ENCODE results near the gene TMEM72. TPM values are rescaled to one million over a fixed set of nuclear protein-coding genes. Genes with fewer than 3 reads are reported as not detected.

TMEM72 gene
- total RNA-seq, 1 experiment from 2014 or later, result not detected

DNA sequence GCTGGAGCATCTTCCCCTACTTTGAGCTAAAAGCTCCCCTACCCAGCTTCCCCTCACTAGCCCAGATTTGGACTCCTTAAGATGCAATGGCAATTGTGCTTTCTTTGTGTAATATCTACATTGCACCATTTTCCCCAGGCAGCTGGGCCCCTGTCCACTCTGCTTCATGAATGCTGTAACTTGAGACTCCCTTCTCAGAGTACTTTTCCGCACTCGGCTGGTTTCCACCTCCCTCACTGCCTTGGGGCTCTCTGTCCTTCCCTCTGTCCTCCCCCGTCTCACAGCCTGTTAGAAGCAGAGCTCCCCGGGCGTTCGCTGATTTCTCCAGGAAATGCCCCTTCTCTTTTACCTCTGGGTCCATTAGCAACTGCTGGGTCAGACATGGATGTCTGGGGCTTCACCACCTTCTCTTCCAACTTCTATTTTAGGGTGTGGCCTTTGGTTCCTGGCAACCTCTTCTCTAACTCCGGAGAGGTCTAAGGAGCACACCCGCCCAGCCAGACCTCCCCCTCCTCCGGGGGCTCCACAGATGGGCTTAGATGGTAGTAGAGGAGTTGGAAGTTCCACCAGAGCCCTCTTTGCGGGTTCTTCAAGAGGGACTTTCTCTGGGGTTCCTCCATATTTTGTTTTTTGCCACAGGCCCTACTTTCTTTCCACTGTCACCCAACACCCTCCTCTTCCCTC lies 2.9 kb upstream of the TMEM72 start:
- Histone ChIP-seq H3K9me3 (no peaks in the 10 kb centered on the region), H3K4me3 (no peak overlapping the region), H3K36me3 (no peaks in the 10 kb centered on the region), H3K27me3 (peaks cover 5% of the 10 kb centered on the region; the same call in 1 of the 2 replicates)
- no peak for DNase-seq

DNA sequence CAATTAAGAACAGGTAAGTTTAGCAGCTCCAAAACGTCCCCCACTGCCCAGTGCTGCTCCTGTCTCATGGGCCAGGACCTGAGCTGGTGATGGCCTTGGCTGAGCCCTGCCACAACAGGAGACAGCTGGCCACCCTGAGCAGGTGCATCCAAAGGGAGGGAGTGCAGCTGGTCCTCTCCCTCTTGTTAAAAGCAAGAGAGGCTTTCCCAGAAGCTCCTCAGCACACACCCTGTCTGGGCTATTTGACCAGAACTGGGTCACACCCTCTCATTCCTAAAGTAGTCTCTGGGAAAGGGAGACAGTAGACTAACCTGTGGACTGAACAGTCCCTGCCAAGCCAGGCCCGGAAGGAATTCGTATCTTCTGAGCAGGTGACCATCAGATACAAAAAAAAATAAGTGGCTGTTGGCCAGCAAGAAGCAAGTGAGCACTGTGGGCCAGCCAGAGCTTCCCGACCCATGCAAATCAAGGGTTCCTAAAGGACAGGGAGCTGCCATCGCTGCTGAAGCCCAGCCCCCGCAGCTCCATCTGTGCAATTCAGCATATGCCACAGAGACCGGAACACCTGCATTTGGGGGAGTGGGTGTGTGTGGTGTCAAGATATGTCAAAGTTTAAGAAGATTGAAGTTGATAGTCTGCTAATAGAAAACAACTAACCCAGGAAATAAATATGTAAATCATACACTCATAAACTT lies 2.1 kb upstream of the TMEM72 start:
- no peaks in the 10 kb centered on the region for H3K36me3 ChIP-seq
- no peaks in the 10 kb centered on the region for H3K9me3 ChIP-seq
- no peak overlapping the region for H3K4me3 ChIP-seq
- no peak for DNase-seq
- peaks cover 5% of the 10 kb centered on the region; the same call in 1 of the 2 replicates for H3K27me3 ChIP-seq

DNA sequence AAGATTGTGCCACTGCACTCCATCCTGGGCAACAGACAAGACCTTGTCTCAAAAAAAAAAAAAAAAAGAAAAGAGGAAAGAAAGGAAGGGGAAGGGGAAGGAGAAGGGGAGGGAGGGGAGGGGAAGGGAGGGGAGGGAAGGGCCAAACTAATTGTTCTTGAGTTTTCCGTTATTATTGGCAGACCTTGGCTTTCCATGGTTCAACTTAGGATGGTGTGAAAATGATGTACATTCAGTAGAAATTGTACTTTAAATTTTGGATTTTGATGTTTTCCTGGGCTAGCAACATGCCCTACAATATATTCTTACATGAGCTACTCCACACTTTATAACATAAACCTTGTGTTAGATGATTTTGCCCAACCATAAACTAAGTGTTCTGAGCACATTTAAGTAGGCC lies 1.2 kb upstream of the TMEM72 start:
- Histone ChIP-seq H3K4me3 (no peak overlapping the region), H3K27me3 (0 out of 2 replicates have a peak, but pooled peaks cover 2% of the 10 kb centered on the region), H3K36me3 (no peaks in the 10 kb centered on the region), H3K9me3 (no peaks in the 10 kb centered on the region)
- no peak for DNase-seq

DNA sequence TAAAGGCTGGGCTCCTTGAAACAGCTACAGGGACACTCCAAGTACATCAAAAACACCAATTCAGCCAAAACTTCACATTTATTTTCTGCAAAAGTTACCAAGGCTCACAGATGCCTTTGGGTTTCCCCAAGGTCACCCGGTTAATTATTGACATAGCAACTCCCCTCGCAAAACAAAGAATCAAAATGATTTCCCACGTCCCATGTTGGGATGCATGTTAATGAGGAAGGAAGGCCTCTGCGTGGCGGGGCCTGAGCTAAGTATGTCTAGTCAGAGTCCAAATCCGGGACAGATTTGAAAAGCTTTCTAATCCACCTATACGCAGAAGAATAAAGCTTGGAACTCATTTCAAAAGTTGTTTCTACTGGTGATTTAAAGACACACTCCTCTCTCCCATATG lies 535 bp upstream of the TMEM72 start:
- DNase-seq, result no peak
- Histone ChIP-seq H3K36me3 (no peaks in the 10 kb centered on the region), H3K4me3 (no peak overlapping the region), H3K27me3 (0 out of 2 replicates have a peak, but pooled peaks cover 2% of the 10 kb centered on the region), H3K9me3 (no peaks in the 10 kb centered on the region)

DNA sequence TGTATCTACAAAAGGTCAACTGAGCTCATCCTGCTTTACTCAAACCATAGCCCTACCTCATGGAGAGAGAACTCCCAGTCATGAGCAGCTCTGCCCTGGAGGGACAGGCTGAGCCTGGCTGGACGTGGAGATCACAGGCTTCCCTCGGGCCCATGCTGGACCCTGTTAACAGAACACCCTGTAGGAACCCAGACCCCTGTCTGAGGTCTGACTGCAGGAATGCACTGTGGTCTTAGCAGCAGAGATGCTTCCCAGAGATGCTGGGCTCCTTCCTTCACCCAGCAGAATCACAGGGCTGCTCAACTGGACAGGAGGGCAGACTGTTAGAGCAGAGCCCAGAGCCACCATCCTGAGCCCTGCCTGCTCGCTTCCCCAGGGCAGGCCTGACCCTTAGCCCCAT lies 814 bp downstream of the TMEM72 start:
- Histone ChIP-seq H3K36me3 (no peaks in the 10 kb centered on the region), H3K4me3 (no peak overlapping the region), H3K9me3 (no peaks in the 10 kb centered on the region), H3K27me3 (0 out of 2 replicates have a peak, but pooled peaks cover 2% of the 10 kb centered on the region)
- no peak for DNase-seq

DNA sequence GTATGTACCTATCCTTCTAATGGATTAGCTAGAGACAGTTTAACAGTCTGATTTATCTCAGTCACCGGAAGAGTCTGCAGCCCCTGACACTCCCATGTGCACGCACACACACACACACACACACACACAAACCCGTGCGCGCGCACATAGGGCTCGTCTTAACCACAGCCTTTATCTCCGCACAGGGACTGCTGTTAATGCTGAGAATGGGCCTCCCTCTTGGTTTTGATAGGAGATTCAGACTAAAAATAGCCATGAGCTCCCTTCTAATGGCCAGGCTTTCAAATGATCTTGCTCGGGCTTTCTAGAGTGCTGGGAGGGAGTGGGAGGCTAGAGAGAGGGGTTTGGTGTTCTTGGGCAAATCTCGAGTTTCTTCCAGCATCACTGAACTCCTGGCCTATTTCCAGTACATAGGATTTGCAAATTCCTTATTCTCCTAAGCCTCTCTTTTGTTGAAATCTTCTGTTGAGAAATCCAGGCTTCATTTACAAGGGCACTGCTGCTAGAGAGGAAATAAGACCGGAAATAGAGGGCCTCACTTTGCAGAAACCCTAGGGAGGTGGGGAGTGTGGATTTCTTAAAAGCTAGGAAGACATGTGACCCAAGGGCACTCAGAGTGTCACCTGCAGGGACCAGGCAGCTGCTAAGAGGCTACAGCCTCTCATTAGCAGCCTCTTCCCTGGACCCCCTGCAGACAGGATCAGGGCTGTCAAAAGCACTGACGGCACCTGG lies 2.4 kb downstream of the TMEM72 start:
- Histone ChIP-seq H3K36me3 (no peaks in the 10 kb centered on the region), H3K27me3 (no peaks in the 10 kb centered on the region), H3K9me3 (no peaks in the 10 kb centered on the region), H3K4me3 (no peak overlapping the region)
- DNase-seq, result no peak

DNA sequence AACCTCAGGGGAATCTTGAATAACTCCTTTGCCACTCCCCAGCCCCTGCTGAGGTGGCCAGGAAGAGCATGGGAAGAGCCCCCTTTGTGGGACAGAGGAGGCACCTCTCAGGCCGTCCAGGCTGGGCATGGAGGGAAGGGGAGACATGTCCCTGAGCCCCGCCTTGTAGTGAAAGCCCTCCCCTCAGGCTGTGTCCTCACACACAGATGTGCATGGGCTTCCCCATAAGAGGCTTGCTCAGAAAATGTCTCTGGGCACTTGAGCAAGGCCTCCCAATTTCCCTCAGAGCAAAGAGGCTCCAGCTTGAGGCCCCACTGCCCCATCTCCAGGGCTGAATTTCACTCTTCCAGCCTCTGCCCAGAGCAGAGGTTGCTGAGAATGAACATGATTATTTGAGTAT lies 3.8 kb downstream of the TMEM72 start:
- Histone ChIP-seq H3K36me3 (no peaks in the 10 kb centered on the region), H3K4me3 (no peak overlapping the region), H3K9me3 (no peaks in the 10 kb centered on the region), H3K27me3 (no peaks in the 10 kb centered on the region)
- DNase-seq, result no peak

DNA sequence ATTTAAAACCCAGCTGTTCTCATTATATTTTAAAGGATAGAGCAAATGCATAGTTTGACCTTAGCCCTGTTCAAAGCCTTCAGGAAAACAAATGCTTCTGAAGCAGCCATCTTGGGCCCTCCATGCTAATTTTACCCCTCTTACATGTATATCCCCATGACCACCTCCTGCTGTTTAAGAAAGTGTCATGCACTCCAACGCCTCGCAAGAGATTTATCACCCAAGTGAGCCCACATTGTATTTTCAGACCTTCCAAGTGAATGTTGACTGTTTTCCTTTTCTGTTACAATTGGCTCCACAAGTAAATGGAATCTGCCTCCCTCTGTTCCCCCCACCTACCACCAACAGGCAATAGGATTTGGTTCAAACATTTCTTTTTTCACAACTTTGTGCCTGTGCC lies 5.3 kb downstream of the TMEM72 start:
- Histone ChIP-seq H3K9me3 (no peaks in the 10 kb centered on the region), H3K36me3 (no peaks in the 10 kb centered on the region), H3K27me3 (no peaks in the 10 kb centered on the region), H3K4me3 (no peak overlapping the region)
- DNase-seq, result no peak

DNA sequence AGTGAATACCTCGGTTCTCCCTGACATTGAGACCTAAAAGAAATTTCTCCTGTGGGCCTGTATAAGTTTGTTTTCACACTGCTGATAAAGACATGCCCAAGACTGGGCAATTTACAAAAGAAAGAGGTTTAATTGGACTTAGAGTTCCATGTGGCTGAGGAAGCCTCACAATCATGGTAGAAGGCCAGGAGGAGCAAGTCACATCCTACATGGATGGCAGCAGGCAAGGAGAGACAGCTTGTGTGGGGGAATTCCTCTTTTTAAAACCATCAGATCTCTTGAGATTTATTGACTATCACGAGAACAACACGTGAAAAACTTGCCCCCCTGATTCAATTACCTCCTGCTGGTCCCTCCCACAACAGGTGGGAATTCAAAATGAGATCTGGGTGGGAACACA lies 6.7 kb downstream of the TMEM72 start:
- DNase-seq, result no peak
- no peak overlapping the region for H3K4me3 ChIP-seq
- H3K27me3 ChIP-seq, result no peaks in the 10 kb centered on the region
- no peaks in the 10 kb centered on the region for H3K9me3 ChIP-seq
- no peaks in the 10 kb centered on the region for H3K36me3 ChIP-seq

DNA sequence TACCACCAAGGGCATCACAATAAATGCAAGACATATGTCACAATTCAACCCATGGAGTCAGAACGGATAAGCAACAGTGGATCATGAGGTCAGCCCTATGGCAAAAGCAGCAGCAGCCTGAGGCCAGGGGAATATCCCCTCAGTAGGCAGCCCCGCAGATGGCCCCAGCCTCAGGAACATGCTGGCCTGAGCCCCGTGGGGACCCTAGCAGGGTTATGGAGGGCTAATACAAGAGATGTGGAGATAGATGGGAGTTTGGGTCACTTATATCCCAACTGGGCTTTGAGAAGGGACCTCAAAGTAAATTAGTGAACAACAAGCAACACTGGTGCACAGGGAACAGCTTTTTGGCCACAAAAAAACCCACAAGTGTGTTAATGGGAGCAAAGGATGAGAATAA lies 9.1 kb downstream of the TMEM72 start:
- Histone ChIP-seq H3K36me3 (no peaks in the 10 kb centered on the region), H3K9me3 (no peaks in the 10 kb centered on the region), H3K4me3 (no peak overlapping the region), H3K27me3 (no peaks in the 10 kb centered on the region)
- no peak for DNase-seq

DNA sequence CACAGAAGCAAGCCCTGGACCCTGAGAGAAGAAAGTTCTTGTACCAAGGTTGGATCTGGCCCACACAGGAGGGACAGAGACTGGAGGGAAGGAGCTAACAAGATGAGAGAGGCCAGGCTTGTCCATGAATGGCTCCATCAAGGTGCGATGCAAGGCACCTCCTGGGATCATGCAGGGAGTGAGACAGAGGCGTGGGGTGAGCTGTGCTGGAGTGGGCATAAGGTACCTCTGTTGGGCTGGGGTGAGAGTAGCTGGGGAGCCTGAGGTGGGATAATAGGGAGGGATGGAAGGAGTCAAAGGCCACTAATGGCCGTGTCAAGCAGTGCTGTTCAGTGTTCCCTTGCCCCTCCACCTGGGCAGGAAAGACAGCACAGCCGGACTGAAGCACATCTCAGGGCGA lies 9.9 kb downstream of the TMEM72 start:
- DNase-seq, result no peak

DNA sequence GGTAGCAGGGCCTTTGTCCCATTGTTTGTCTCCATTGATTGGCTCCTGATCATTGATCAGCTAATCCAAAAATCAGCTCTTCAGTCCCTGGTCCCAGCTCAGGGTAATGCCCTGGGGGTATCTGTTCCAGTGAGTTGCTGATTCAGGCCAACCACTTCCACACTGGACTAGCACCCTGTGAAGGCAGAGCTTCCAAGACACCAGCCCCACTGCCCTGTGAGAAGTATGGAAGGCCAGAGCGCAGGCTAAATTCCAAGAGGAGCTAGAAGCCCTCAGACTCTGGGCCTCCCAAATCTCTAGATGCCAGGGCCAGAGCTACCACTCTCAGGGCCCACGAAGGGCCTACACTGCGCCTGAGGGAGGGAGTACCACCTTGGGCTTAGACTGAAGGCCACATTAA lies 10.4 kb downstream of the TMEM72 start:
- Histone ChIP-seq H3K36me3 (no peaks in the 10 kb centered on the region), H3K27me3 (no peaks in the 10 kb centered on the region), H3K9me3 (no peaks in the 10 kb centered on the region), H3K4me3 (no peak overlapping the region)
- DNase-seq, result no peak

More for the DNA sequence above, 9.9 kb downstream of the TMEM72 start:
- Histone ChIP-seq H3K4me3 (no peak overlapping the region), H3K36me3 (no peaks in the 10 kb centered on the region), H3K9me3 (no peaks in the 10 kb centered on the region), H3K27me3 (no peaks in the 10 kb centered on the region)

DNA sequence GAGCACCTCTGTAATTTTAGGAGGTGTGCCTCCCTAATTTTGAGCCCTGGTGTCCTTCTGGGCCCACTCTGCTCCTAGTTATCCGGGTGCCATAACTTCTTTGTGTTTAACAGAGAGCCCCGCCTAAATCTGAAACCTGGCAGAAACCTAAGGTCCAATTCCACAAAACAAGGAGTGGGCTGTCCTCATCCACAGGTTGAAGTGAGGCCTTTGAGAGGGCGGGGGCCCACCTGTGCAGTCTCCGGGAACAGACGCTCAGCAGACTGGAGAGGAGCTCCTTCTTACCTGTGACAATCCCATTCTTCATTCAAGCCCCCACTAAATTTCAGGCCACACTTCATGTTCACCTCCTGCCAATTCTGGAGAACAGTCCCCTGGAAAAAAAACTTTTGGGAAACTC lies 10.9 kb downstream of the TMEM72 start:
- H3K36me3 ChIP-seq, result no peaks in the 10 kb centered on the region
- no peaks in the 10 kb centered on the region for H3K27me3 ChIP-seq
- no peak overlapping the region for H3K4me3 ChIP-seq
- H3K9me3 ChIP-seq, result no peaks in the 10 kb centered on the region
- no peak for DNase-seq

DNA sequence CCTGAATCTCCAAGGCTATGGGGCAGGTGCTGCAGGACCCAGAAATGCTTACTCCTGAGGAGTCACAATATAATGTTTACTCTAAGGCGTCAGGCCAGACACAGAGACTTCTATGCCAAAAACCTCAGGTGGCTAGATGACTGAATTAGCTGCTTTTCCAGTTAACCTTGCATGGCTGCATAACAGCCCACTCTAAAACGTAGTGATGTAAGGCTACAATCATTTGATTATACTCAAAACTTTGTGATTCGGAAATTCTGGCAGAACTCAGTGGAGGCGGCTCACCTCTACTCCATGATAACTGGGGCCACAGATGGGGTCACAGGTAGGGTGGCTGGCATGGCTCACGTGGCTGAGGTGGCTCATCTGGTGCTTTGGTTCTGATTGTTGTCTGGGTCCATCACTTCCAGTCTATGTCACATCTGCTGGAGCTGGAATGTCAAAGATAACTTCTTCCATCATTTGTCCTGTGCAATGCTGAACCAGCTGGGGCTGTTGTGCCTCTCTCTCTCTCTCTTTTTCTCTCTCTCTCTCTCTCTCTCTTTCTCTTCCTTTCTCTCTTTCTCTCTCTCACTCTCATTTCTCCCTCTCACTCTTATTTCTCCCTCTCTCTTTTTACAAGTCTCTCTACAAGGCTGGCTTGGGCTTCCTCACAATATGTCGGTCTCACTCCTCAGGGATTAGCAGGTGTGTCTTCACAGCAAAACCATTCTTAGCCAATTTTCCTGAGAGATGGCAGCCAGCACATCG lies 11.8 kb downstream of the TMEM72 start:
- Histone ChIP-seq H3K4me3 (no peak overlapping the region), H3K9me3 (no peaks in the 10 kb centered on the region), H3K36me3 (no peaks in the 10 kb centered on the region), H3K27me3 (no peaks in the 10 kb centered on the region)
- DNase-seq, result no peak

DNA sequence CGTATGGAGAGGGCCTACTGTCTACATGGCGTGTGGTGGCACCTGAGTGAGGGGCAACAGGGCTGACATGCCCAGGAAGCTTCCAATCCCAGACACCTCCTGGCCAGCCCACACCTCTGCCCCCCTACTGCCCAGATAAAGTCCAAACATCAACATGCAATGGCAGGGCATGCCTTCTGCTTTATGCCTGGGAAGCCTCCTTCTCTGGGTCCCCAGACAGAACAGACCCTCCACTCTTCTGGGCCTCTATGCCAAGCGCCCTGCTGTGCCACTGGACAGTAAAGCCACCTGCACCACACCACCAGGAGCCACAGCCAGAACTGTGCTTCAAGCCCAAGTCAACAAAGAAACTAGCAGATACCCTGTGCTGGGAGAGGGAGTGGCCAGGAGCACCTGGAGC lies 12.5 kb downstream of the TMEM72 start:
- DNase-seq, result no peak
- no peaks in the 10 kb centered on the region for H3K9me3 ChIP-seq
- no peak overlapping the region for H3K4me3 ChIP-seq
- H3K36me3 ChIP-seq, result no peaks in the 10 kb centered on the region
- H3K27me3 ChIP-seq, result no peaks in the 10 kb centered on the region

DNA sequence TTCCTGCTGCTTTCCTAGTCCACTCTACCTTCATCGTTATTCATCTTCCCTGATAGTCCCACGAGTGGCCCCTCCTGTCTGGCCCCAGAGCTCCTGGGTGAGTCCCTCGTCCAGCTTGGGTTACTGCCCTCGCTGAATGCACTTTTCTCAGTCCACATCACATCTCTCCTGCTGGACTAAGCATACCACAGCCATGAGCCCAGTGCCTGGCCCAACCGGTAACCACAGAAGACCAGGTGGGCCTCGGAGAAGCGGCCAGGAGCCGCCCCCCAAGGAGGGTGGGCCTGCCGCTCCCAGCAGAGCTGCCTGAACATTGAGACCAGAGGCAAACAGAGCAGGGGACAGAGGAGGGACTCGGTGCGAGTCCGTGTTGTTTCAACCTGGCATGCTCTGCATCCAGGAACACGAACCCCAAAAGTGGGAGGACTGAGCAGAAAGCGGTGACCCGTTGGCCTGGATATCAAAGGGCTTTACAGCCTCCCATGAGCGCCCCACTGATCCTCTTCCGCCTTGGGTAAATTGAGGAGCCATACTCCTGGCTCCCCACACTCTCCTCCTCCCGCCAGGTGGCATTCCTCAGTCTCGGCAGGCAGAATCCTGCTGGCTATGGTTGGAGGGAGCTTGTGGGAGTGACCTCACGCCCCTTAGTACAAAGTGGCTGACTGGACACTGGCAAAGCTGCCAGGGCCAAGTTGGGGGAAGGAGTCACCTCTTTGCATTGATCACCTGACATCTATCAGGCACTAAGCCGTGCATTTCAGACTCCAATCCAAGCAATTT lies 13.3 kb downstream of the TMEM72 start:
- DNase-seq, result no peak
- no peaks in the 10 kb centered on the region for H3K27me3 ChIP-seq
- H3K4me3 ChIP-seq, result no peak overlapping the region
- H3K9me3 ChIP-seq, result no peaks in the 10 kb centered on the region
- H3K36me3 ChIP-seq, result no peaks in the 10 kb centered on the region
